ENCODE results near the gene MPDZ. TPM values are rescaled to one million over a fixed set of nuclear protein-coding genes. Genes with fewer than 3 reads are reported as not detected.

Gene MPDZ
- total RNA-seq, 2 donors from 2014 or later, result 2.3 to 8.1 TPM

DNA sequence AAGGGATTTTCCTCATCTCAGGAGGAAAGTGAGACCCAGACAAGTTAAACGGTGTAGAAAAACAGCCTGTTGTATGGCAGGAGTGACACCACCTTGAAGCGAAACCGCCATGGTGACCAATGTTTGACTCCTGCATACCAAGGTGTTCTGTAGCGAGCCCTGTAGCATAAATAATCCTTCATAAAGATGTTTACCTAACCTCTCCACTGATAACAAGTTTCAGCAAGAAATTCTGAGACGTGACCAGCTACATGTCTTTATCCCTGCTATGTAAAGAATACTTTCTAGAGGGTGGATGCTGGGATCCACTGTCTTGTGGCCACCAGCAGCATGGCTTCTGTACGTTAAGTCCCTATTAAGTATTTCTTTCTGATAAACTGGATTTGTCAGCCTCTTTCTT, 148.1 kb downstream of the MPDZ start:
- Histone ChIP-seq H3K9me3 (no peaks in the 10 kb centered on the region), H3K4me3 (no peak overlapping the region)

DNA sequence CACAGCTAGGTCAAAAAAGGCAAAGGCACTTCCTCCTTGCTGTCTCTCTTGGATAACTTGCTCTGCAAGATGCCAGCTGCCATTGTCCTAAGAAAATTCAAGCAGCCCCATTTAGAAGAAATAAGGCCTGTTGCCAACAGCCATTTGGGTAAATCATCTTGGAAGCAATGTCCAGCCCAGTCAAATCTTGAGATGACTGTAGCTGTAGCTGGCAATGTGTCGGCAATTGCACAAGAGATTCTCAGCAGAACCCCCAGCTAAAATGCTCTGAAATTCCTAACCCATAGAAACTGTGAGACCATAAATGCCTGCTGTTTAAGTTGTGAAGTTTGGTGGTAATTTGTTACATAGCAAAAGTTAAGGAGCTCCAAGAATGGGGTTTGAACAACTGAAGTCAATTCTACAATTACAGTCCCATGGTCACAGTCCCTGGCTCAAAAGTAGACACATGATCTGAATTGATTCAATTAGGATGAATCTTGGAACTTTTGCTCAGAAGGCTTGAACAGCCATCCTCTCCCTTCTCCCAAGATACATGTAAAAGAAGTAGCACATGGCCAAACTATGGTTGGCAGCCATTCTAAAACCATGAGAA, 151.1 kb downstream of the MPDZ start:
- intact Hi-C loops (cut with DNase I), result no loop called here
- H3K9ac ChIP-seq (ENCODE audit: low read depth in 2 of 2, low read length in 2 of 2), result no peak overlapping the region
- H3K4me3 ChIP-seq, result no peak overlapping the region
- no peaks in the 10 kb centered on the region for H3K9me3 ChIP-seq
- H3K4me1 ChIP-seq, result no peaks in the 10 kb centered on the region
- no peaks in the 10 kb centered on the region for H3K36me3 ChIP-seq
- H3K27me3 ChIP-seq, result no peaks in the 10 kb centered on the region
- DNase-seq, result no peak
- TF ChIP-seq, protein P1, sequence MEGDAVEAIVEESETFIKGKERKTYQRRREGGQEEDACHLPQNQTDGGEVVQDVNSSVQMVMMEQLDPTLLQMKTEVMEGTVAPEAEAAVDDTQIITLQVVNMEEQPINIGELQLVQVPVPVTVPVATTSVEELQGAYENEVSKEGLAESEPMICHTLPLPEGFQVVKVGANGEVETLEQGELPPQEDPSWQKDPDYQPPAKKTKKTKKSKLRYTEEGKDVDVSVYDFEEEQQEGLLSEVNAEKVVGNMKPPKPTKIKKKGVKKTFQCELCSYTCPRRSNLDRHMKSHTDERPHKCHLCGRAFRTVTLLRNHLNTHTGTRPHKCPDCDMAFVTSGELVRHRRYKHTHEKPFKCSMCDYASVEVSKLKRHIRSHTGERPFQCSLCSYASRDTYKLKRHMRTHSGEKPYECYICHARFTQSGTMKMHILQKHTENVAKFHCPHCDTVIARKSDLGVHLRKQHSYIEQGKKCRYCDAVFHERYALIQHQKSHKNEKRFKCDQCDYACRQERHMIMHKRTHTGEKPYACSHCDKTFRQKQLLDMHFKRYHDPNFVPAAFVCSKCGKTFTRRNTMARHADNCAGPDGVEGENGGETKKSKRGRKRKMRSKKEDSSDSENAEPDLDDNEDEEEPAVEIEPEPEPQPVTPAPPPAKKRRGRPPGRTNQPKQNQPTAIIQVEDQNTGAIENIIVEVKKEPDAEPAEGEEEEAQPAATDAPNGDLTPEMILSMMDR (IDR thresholded peaks at IDR 0.05), result no peak
- H3K27ac ChIP-seq, result no peak overlapping the region

More for the DNA sequence above, 148.1 kb downstream of the MPDZ start:
- H3K27me3 ChIP-seq, result no peaks in the 10 kb centered on the region
- intact Hi-C loops (cut with DNase I), result no loop called here
- no peaks in the 10 kb centered on the region for H3K36me3 ChIP-seq
- H3K4me1 ChIP-seq, result no peaks in the 10 kb centered on the region
- TF ChIP-seq, protein P1 (IDR thresholded peaks at IDR 0.05), result no peak
- DNase-seq, result no peak
- H3K9ac ChIP-seq (ENCODE audit: low read depth in 2 of 2, low read length in 2 of 2), result no peak overlapping the region
- no peak overlapping the region for H3K27ac ChIP-seq

DNA sequence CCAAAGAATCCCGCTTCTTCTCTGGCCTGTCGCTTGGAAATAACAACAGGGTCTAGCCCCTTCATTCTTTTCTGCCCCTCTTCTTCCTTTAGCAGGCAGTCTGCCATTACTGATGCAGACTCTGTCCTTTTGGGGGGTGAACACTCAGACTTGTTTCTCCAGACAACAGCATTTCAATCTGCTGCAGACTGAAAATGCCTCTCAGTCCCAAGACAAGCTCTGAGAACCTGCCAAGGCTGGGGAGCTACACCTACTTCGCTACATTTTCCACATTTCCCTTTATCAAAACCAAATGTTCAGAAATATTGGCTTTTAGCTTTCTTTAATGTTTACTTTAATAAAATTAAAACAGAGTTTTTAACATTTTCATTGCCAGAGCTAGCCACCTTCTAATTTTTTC, 152.4 kb downstream of the MPDZ start:
- Histone ChIP-seq H3K9ac (ENCODE audit: low read depth in 2 of 2, low read length in 2 of 2) (no peak overlapping the region), H3K36me3 (no peaks in the 10 kb centered on the region), H3K4me1 (no peaks in the 10 kb centered on the region), H3K9me3 (no peaks in the 10 kb centered on the region), H3K27ac (no peak overlapping the region), H3K4me3 (no peak overlapping the region), H3K27me3 (no peaks in the 10 kb centered on the region)
- no peak for DNase-seq
- intact Hi-C loops (cut with DNase I), result no loop called here
- TF ChIP-seq, protein P1 (IDR thresholded peaks at IDR 0.05), result no peak

DNA sequence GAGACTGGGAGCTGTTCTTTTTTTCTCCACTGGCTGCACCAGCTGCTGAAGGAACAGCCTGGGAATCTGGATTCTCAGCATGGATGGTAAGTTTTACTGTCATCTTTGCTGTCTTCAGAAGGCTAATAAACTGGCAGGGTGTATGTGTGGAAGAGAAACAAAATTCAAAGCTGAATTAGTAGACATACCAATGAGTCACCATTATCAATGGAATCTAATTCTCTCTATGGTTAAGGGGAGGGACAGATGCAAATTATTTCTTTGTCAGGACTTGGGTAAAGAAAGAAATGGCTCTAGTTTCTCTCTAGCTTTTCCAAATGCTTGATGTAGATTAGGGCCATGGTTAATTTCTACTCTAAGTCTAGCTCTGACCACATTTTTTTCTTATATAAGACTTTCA, 154.2 kb downstream of the MPDZ start:
- no peak for DNase-seq
- H3K36me3 ChIP-seq, result no peaks in the 10 kb centered on the region
- no peaks in the 10 kb centered on the region for H3K27me3 ChIP-seq
- H3K27ac ChIP-seq, result no peak overlapping the region
- no peak overlapping the region for H3K4me3 ChIP-seq
- H3K9me3 ChIP-seq, result no peaks in the 10 kb centered on the region
- intact Hi-C loops (cut with DNase I), result no loop called here
- no peak overlapping the region for H3K9ac ChIP-seq (ENCODE audit: low read depth in 2 of 2, low read length in 2 of 2)
- no peaks in the 10 kb centered on the region for H3K4me1 ChIP-seq
- TF ChIP-seq, protein P1 (IDR thresholded peaks at IDR 0.05), result no peak

DNA sequence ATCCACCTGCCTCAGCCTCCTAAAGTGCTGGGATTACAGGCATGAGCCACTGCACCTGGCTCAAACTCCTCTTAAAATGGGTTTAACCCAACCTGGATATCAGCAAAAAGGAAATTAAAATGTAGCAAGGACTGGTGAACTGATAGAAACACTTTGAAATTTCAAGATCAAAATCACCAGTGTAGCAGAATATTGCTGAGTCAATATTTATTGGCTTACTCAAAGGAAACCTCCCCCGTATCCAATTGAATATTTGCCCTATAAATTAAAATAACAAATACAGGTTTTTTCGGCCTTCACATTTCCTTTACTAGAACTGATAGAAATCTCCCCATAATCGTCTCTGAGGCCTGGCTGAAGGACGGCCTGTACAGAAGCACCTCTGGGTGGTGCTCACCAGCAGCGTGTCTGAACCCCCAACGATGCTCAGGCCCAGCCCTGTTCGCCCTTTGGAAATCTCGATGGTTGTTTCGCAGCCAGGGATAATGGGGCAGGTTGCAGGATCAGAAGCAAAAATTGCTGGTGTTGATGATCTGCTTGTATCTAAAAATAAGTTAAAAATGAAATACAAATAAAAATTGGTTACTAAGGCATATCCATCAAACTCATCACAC, 156.6 kb downstream of the MPDZ start:
- no peaks in the 10 kb centered on the region for H3K9me3 ChIP-seq
- H3K4me1 ChIP-seq, result no peaks in the 10 kb centered on the region
- no peak overlapping the region for H3K27ac ChIP-seq
- intact Hi-C loops (cut with DNase I), result no loop called here
- H3K4me3 ChIP-seq, result no peak overlapping the region
- TF ChIP-seq, protein P1 (IDR thresholded peaks at IDR 0.05), result no peak
- no peaks in the 10 kb centered on the region for H3K27me3 ChIP-seq
- H3K9ac ChIP-seq (ENCODE audit: low read depth in 2 of 2, low read length in 2 of 2), result no peak overlapping the region
- DNase-seq, result no peak
- no peaks in the 10 kb centered on the region for H3K36me3 ChIP-seq

All from colonic mucosa (tissue), 4 donors.